ENCODE data around the gene CSTF1.

- TF ChIP-seq CTCF (IDR thresholded peaks at IDR 0.05) (no peak), POLR2A (IDR thresholded peaks at IDR 0.05) (no peak)
Observed at GRCh38 chr20:56430461-56430860, 38.0 kb downstream of the CSTF1 start.

All from testis (tissue), 2 donors.